HG02798 (cell line): Measurements from ENCODE around the gene HTR4.
"Not testable (repeated sequence)": the region's sequence is repeated elsewhere in the genome, so short reads cannot be mapped to it uniquely, and the experiment has no call there.

Source experiments
- ATAC-seq: cut with Tn5 transposase; IDR thresholded peaks from one replicate; pipeline ENCODE4 v1.9.1; 2021; ENCODE audit warnings: mild to moderate bottlenecking; ENCODE audit not compliant: unreplicated experiment, poor library complexity

The HTR4 gene

GRCh38 chr5:148653836-148654781 is at the start of gene HTR4:
HTR4 (minus strand) TSS chr5:148654527; CDS start chr5:148637014, 17,513 bp downstream.
- ATAC-seq: no peak

DNA sequence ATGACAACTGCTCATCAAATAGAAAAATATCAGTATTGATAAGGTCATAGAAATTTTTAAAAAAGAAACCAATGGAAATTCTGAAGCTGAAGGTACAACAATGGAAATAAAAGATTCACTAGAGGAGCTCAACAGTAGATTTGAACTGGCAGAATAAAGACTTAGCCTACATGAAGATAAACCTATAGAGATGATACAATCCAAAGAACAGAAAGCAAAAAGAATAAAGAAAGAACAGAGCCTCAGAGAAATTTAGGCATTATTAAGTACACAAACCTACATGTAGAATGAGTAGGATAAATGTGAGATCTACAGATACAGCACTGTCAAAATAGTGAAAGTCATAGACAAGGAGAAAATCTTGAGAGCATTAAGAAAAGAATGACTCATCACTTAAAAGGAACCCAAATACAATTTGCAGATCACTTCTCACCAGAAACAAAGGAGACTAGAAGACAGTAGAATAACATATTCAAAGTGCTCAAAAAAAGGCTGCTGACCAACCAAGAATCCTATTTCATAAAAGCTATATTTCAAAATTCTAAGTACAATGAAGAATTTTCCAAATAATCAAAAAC is 47.8 kb upstream of the HTR4 start:
- no peak for ATAC-seq

DNA sequence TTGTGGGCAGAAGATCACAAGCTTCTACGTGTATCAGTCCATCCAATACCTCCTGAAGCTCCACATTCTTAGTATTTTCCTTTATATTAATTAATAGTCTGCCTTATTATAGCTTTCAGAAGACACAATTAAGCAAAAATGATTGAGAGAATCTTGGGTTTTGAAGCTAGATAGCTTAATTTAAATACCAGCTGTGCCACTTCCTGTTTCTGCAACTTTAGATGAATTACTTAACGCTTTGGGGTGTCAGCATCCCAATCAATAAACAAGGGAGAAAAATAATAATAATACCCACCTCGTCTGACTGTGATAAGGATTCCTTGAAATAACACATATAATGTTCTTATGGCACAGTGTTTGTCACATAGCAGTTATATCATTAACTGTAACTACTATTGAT is 44.7 kb upstream of the HTR4 start:
- no peak for ATAC-seq

DNA sequence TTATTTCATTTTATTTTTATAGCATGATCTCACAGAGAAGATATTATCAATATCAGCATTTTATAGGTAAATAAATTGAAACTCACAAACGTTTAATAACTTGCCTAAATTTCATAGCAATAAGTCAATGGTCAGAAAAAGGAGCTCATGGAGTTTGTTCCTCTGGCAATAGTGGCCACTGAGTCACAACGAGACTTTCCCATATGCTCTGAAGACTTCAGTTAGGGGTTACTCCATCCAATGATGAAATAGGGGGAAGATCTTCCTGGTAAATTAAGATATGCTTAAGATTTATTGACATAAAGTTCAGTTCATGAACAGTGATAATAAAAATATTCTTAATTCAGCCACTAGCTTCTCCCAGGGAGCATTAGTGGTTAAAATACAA is 43.5 kb upstream of the HTR4 start:
- no peak for ATAC-seq

DNA sequence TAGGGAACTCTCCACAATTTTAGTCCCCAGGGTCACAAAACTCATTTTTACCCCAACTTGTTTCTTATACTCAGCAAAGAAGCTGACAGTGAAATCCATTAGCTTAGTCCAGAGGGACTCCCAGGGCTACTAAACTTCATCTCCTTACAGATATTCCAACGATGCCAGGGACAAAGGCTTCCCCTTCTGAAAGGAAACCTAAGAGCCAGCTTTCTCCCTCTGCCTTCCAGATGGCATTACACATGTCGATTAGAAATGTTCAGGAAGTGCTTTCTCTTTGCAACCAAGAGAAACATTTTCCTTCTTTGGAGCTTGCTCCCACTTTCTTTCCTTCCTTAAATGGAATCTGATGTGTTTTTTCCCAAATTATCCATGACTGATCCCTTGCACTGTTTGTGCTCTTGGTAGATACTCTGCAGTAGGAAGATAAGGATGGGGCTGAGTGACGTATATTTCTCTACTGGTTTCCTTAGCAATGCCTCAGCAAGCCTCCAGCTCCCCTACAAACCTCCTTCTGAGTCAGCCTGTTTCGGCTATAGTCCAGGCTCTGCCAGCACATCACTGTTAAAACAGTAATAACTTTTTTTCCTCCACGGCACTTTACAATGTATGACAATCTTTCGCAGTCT is 43.0 kb upstream of the HTR4 start:
- no peak for ATAC-seq

- no peak for ATAC-seq
These were observed 42.1 kb upstream of the HTR4 start for GRCh38 chr5:148696187-148697036.

GRCh38 chr5:148690945-148691344 is 36.6 kb upstream of the HTR4 start:
- no peak for ATAC-seq

- no peak for ATAC-seq
These were observed 34.5 kb upstream of the HTR4 start for GRCh38 chr5:148688787-148689186.

- no peak for ATAC-seq
These were observed 33.5 kb upstream of the HTR4 start for GRCh38 chr5:148687871-148688270.

DNA sequence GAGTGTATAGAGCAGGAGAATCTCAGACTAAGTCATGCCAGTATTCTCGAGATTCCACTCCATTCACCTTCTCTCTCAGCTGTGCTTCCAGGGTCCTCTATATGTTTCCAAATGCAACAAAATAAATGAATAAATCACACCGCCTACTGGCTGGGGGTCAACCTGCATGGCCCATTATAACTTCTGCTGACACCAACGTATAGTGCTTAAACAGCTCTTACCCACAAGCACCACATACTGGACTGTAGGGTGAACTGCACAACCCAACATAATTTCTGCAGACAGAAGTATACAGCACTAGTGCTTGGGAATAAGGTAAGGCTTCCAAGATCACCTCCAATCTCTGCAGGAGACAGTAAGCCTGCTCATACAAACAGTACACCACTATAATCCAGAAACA is 33.1 kb upstream of the HTR4 start:
- peak; percentile 90 for ATAC-seq

DNA sequence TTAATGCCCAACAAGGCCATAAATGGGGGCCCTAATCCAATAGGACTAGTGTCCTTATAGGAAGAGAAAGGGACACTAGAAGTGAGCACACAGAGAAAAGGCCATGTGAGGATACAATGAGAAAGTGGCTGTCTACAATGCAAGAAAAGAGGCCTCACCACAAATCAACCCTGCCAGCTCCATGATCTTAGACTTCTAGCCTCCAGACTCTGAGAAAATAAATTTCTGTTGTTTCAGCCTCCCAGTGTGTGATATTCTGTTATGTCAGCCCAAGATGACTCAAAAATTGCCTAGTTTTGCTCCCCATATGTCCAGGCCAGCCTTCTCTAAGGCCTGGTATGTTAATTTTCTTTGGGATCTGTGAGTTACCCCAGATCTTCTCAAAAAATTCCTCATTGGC is 32.3 kb upstream of the HTR4 start:
- no peak for ATAC-seq

DNA sequence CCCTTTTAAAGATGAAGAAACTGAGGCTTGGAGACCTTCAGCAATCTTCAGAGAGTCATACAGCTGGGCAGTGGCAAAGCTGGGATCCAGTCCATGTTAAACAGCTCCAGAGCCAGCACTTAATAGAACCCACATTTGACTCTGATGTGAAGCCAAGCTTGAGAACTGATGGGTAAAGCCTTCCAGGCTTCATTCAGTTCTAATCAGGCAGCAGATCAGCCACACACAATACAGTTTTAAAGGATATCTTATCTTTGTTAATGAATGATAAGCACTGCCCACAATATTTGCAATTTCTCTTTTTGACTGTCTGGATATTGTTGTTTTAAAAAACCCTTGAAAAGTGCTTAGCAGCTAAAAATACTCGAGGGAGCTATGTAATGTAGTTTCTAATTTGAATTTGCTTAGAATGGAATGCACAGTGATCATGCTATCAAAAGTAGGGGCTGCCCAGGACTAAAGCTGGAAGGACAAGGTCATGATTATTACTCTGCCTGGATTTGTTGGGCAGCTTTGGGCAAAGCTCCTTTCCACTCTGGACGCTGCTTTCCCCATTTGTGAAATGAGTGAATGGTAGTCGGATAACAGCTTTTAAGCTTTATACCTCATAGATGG is 31.3 kb upstream of the HTR4 start:
- ATAC-seq: no peak

DNA sequence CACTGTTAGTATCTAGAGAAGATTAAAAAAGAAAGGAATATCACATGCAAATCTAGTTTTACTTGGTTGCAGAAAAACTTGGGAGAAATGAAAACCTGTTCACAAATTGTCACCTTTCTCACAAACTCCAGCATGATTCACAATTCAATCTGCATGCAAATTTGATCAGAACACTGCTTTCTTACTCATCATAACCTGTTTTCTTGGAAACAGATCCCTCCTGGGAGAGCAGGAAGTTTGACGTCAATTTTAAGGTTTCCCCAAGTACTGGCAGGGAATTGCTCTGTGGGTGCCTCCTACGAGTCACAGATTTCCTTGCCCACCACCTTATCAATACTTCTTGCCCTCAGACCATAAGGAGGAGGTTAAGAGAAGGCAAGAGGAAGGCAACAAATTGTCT is 30.2 kb upstream of the HTR4 start:
- no peak for ATAC-seq

DNA sequence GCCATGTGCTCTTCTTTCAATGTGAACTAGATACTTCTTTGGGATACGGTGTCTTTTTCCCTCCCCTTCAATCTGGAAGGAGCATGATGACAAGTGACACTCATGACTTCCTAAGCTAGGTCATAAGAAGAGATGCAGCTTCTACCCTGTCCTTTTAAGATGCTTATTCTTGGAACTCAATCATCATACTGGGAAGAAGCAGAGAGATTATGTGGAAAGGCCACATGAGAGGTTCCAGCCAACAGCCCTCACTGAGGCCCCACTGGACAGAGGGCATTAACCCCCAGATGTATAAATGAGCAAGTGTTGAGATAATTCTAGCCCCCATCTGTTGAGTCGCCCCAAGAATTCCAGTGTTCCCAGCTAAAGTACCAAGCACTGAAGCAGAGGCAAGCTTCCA is 29.3 kb upstream of the HTR4 start:
- no peak for ATAC-seq

GRCh38 chr5:148682058-148683026 is 28.0 kb upstream of the HTR4 start:
- ATAC-seq: no peak

DNA sequence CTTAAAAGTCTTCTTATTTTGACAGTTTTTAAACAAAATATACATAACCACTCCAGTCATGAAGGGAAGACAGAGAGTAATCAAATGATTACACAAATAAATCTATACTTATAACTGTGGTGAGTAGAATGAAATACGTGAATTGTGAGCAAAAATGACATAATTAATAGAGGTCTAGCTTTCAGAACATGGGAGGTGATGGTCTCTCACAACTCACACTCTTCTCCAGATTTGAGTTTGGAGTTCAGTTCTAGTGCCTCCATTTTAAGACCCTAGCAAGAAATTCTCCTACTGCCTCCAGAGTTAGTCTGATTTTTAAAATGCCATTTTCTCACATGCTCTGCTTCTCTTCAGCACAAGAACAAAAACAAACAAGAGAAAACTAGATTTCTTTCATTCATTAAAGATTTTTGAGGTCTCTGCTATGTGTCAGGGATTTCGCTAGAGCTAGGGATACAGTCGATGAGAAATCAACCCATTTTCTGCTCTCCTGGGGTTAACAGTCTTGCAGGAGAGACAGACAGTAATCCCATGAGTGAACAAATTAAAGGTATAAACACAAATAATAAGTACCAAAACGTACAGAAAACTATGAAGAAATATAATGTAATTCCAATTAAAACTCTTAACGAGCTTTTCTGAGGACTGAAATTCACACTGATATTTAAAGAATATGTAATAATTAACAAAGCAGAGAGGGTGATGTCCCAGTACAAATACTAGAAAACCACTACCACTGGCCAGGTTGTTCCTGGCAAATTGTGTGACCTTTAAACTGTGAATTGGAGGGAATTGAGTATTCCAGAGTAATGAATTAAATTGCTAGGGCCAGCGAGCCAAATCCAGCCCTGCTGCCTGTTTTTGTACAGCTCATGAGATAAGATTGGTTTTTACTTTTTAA is 27.1 kb upstream of the HTR4 start:
- no peak for ATAC-seq

DNA sequence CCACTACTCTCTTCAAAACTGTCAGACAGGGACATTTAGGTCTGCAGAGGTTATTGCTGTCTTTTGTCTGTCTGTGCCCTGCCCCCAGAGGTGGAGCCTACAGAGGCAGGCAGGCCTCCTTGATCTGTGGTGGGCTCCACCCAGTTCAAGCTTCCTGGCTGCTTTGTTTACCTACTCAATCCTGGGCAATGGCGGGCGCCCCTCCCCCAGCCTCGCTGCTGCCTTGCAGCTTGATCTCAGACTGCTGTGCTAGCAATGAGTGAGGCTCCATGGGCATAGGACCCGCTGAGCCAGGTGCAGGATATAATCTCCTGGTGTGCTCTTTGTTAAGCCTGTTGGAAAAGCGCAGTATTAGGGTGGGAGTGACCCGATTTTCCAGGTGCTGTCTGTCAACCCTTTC is 19.4 kb upstream of the HTR4 start:
- not testable (repeated sequence) for ATAC-seq

DNA sequence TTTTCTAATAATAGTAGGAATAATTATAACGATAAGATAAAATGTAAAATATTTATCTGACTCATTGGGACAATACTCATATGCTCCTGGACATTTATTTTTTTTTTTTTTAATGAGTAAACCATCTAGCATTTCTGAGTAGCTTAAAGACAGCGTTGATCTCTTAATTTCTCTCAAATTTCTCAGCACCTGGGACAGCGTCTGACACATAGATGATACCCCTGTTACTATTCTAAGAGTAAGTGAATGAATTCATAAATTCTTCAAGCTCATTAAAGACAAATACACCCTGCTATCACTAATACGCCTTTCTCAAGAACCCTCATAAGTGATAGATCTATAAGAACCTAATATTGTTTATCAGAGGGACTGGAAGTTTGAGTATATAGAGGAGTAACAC is 12.0 kb upstream of the HTR4 start:
- ATAC-seq: no peak
